NOMO-1 treated with dmso at 0.1 percent for 144 hours (cell line): ENCODE data around the gene LDB2.

Experiments
- DNase-seq: peaks from one replicate; lab custom pipeline; 2025; ENCODE audit not compliant: unreplicated experiment; lab: John Stamatoyannopoulos, UW

The LDB2 gene

DNA sequence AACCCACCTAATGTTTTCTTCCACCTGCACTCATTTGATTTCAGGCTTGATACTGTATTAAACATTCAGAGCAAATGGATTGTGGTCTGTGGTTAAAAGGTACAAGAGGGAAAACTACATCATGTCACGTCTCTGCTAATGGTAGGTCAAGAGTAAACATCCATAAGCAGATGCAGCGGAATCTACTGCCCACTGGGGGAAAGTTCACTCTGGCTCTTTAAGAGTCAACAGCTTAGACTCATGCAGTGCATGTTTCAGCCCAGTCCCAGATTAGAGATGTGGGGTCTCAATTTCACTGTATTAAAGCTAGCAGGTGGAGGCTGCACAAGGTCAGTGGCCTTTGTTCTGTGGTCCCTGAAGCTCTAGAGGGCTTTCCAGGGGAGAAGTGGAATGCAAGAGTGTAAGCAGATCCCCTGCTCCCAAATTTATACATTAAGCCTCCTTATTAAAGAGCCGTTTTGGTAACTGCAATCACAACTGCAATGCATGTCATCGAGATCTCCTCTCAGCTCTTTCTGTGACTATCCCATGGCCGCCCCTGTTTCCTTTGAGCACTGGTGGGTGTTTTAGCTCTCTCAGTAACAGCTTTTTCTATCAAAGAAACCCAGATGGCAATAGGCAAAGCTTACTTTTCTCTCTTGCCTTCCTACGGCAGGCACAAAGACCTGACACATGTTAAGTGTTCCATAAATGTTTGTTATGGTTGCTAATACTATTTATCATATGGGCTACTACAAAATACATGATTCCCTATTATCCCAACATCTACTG lies 53.4 kb downstream of the LDB2 start:
- no peak for DNase-seq

DNA sequence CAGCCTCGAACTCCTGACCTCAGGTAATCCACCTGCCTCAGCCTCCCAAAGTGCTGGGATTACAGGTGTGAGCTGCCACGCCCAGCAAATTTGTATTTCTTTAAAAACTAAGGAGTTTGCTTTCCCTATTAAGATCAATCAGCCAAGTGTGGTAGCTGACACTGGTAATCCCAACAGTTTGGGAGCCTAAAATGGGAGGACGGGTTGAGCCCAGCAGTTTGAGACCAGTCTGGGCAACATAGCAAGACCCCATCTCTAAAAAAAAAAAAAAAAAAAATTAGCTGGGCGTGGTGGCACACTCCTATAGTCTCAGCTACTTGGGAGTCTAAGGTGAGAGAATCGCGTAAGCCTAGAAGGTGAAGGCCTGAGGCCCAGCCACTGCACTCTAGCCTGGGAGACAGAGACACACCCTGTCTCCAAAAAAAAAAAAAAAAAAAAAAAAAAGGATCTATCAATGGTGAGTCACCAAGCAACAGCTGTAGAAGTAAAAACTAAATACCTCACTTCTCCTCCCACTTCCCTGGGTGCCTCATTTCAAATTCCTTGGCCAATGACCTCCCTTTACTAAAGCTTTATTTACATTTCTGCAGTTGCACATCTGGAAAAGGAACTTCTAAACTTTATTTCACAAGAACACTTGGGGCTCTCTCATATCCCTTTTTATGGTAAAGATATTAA lies 54.5 kb downstream of the LDB2 start:
- peak; percentile 26 for DNase-seq

DNA sequence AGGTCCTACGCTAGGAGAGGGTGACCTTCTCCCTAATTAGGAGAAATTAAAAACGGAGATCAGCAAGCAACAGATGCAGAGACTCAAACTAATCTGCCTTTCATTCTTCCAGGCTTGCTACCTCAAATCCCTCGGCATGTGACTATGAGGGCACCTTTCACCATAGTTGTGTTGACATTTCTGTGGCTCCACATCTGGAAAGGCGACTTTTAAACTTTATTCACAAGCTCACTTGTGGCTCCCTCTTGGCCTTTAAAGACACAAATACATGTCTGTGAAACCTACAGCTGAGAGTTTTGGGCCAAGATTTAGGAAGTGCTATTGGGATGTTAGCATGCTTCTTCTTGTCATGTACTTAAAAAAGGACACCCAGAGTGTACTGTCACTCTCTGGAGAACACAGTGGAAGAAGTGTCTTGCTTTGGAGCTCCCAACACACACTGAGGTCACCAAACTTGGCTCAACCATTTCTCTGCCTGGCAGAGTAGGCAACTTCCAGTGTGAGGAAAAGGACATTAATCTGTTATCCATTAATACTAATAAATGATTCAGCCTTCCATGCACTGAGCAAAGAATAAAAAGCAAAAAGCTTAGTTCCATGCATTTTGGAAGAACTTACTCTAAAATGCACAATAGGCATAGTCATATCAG lies 60.1 kb downstream of the LDB2 start:
- no peak for DNase-seq

DNA sequence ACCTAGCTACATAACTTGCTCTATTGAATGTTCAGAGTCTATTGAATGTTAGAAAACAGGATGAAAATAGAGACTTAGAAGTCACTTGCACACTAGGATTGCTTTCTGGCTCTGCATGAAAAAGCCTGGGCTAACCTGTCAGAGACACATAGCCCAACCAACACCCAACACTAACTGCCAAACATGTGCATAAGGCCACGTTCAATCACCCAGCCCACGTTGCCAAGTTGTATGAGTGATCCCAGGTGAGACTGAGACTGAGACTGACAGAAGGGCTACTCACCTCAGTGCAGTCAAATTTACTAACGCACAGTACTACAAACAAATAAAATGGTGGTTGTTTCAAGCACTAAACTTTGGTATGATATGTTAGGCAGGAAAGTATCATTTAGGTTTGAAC lies 61.0 kb downstream of the LDB2 start:
- no peak for DNase-seq

DNA sequence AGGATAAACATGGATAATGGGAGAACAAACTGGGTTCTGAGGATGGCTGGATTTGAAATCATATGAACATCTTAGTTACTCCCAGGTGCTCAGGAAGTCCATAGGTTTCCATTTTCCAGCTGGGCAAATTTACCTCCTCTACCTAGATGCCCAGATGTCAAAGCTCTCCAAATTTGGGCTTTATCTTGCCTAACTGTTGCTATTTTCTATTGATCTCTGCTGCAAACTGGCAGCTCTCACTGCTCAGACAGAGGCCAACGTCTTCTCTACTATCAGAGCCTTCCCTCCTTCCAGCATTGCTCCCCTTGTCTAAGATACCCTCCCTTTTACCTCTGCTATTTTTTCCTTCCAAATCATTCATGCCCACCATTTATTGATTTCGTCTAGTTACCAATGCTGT lies 62.1 kb downstream of the LDB2 start:
- no peak for DNase-seq

DNA sequence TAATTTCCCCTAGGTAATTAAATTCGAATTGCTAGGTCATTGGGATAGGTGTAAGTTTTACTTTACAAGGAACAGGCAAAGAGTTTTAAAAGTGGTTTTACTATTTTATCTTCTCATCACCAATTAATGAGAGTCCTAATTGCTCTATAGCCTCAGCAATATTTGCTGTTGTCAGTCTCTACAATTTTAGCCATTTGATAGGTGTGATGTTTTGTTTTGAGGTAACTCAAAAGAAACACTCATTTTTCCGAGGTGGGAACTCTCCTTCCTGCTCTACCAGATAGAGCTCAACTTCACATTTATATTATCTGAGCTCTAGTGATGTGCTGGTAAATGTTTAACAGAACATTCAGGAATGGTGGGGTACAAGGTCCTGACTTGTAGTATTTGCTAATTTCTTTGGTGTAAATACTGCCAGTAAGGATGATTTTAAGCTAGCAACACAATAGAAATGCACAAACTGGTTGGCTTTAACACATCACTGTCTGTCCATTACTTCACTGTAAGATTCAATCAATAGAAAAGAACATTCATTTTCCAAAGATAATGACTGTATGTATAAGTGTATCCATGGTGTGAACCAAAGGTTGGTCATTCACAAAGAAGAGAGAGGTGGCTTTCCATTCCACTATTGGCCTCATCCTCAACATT lies 62.7 kb downstream of the LDB2 start:
- DNase-seq = no peak

DNA sequence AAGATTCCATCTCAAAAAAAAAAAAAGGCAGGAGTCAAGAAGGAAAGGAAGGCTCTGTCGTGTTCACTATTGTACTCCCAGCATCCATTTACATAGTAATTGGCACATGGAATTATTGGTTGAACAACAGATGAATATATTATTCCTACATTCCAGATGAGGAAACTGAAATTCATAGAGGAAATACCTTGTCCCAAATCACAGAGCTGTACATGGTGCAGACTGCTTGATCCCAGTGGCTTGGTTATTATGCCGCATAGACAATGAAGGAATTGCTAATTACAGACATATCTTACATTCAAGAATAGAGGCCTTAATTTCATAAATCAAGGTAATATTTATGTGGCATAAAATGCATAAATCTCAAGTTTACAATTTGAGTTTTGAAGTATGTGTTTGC lies 63.6 kb downstream of the LDB2 start:
- DNase-seq = no peak

DNA sequence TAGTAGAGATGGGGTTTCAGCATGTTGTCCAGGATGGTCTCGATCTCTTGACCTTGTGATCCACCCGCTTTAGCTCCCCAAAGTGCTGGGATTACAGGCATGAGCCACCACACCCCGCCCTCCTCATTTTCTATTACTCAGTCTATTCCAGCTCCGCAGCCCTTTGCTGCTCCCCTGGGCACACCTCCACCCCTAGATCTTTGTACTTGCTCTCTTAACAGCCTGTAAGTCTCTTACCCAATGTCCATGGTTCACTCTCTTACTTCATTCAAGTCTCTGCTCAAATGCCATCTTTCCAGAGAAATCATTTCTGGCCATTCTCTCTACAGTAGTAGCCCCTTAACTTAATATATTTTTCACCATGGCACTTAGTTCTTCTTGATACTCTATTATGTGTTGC lies 64.7 kb downstream of the LDB2 start:
- DNase-seq = no peak

DNA sequence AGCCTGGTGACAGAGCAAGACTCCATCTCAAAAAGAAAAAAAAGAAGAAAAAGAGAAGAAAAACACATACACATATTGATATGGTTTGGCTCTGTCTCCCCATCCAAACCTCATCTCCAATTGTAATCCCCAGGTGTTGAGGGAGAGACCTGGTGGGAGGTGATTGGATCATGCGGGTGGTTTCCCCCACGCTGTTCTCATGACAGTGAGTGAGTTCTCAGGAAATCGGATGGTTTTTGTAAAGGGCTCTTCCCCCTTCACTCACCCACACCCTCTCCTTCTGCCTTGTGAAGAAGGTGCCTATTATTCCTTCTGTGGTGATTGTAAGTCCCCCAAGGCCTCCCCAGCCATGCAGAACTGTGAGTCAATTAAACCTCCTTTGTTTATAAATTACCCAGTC lies 68.4 kb downstream of the LDB2 start:
- no peak for DNase-seq

DNA sequence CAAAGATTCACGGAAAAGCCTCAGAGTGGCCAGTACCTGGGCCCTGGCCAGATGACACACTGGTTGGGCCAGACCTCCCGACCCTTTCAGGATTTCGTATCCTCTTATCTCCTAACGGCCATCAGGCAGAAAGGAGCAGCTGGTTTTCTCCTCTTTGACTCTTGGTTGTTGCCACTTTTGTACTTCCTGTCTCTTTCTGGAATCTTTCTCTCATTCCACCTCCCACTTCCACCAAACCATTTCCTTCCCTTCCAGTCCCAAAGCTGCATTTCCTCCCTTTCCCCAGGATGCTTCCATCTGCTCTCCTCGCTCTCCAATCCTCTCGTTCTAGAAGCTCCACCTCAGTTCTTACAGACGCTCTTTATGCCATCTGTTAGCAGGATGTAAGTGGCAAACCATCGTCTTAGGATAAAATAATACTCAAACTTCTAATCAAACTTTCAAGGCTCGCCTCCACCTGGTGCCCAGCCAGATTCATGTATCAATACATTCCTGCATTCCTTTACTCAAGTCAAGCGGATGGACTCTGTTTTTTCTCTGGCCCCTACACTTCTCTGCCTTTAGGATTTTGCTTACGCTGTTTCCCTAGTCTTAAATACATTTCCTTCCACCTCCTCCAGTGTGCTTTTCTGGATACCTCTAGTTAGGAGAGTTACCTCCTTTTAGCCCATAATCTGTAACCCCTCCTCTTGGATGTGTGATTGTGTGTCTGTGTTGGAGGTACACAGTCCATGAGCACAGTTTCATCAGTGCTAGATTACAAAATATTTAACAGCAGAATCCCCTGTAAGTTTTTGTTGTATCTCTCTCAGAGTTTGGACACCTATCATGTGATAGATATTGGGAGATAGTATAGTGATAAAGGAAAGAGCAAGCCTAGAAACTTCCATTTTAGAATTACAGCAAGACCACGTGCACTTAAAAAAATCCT lies 70.4 kb downstream of the LDB2 start:
- no peak for DNase-seq

DNA sequence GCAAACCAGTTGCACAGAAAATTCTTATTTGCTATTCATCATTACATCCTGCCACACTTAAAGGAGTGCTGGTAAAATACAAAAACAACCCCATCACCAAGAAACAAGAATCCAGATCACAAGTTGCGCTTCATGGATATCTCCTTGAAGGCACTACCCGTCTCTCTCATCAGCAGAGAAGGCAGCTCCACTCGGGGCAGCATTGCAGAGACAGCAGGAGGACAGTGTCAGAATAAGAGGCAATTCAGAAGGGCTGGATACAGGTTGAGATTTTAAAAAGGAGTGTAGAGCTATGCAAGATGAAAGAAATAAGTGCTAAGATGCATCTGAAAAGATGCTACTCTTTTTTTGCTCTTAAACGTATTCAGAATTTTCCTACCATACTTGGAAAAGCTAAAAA lies 71.4 kb downstream of the LDB2 start:
- DNase-seq = no peak

DNA sequence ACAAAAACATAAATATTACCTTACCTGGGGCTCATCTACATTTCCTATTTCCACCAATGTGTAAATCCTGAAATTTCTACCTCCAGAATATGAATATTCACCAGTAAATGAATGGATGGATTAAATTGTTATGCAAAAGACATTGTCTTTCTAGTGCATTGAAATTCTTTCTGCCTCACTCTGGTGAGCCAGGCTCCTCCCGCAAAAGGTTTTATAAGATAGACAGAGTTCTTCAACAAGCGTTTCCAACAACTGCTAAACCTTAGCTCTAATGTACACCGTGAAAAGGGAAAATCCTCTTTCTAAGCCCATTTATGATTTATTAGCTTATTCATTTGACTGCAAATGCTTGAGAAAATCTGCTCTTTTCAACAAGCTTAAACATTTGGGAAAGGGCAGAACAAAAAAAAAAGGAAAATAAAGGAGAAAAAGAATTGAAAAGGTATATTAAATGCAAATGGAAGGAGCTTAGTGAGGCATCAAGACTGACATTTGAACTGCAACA lies 72.0 kb downstream of the LDB2 start:
- DNase-seq = no peak

DNA sequence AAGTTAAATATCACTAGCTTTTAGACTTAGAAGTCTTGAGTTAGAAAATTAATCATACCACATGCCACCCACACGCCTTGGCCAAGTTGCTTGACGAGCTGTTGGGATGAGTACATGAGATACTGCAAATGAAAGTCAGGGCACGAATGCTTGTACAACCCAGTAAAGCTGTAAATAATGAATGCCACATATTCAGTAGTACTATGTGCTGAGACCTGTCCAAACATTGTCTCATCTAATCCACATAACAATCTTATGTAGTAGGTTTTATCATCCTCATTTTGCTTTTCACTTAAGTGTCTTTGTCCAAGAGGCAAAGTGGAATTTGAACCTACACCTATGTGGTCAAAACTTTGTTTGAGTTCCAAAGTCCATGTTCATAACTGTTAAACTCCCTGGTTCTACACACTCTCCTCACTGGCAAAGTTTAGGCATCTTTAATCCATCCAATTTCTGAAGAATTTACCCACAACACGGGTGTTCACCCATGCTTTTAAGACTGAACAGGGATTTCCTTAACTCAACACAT lies 74.1 kb downstream of the LDB2 start:
- DNase-seq = no peak

DNA sequence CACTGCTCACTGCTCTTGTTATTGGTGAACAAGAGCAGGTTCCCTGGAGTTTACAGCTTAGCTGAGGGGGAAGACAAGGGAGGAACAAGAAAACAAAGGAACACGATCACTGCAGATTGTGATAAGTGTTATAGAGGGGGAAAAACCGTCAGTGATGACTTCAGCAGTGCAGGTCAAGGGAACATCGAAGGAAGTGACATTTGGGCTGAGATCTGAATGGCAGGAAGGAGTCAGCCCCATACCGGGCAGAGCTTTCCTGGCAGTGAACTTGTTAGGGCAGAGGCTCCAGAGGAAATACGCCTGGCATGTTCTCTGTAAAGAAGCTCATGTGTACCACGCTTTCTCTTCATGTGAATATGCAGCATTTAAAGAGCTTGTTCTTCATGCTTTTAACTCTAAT lies 78.1 kb downstream of the LDB2 start:
- no peak for DNase-seq

DNA sequence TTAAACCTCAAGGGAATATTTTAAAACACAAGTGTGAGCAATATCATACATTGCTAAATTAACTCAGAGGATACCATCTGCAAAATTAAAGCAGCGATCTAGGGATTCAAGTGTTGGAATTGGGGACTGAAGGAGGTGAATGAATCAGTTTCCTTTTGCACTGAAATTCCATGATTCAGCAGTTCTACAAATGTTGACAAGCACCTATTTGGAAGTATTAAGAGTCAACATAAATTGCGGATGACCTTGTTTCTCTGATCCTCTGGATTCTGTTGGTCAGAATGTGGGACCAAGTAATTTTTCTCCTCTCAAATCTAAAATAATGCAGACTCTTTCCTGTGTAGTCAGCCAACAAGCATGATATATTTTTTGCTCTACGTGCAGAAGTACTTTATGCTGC lies 78.8 kb downstream of the LDB2 start:
- DNase-seq = no peak

DNA sequence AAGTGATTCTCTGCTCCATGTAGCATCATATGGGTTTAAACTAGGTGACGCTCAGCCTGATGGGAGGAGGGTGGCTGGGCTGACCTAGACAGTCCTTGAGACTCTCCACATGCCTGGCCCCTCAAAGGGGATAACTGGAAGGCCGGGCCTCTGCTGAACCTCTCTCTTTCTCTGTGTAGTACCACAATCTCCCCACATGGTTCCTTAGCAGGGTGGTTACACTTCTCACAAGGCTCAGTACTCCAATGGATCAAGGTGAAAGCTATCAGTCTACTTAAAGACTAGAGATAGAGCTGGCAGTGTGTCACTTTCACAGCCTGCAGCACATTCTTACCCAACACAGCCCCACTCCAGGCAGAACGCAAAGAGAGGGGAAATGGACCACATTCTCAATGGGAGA lies 80.4 kb downstream of the LDB2 start:
- no peak for DNase-seq

DNA sequence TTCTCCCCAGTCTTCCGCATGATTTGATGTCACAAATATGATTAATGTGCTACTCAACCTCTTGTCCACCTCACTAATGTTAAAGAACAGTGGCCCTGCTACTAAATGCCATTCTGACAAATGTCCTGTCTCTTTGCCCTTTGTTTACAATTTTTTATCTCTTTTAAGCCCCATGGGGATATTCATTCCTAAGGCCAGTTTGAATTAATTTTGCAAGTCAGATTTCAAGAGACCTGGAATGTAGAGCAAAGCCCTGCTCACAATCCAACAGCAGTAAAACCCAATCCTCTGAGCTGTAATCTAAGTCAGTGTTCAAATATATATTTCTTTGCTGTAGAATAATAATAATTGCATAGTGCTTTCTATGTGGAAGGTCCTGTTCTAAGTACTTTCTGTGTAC lies 81.2 kb downstream of the LDB2 start:
- DNase-seq = no peak

DNA sequence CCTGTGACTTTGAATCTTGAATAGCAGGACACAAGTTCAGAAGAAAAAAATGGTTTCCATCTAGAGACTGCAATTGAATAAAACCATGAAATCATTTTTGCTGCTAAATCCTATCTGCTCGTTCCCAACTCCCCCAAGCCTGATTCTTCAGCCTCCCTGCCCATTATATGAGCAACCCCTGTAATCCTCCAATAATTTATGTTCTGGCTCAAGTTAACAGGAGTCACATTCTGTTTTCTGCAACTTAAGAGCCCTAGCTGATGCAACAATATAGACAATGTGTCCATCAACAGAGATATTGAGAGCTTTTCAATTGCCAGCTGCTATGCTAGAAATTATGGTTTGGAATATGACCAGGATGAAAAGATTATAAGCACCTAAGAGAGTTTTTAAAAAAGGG lies 84.1 kb downstream of the LDB2 start:
- DNase-seq = no peak

DNA sequence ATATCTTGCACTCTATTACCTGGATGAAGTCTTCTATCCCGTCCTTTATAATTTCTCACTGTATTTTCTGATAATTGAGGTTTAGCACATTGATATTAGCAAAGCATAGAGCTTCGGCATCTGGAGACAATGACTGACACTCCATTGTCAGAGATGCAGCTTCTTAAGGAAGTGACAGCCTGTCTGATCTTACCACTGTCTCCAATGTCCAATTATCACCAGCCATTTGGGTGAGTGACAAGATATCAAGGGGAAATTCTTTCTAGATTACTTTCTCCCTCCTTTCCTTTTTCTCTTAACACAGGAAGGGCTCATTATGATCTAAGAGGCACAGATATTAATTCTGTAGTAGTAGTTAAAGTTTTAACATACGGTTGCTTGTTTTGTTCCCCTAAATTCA lies 86.4 kb downstream of the LDB2 start:
- no peak for DNase-seq

DNA sequence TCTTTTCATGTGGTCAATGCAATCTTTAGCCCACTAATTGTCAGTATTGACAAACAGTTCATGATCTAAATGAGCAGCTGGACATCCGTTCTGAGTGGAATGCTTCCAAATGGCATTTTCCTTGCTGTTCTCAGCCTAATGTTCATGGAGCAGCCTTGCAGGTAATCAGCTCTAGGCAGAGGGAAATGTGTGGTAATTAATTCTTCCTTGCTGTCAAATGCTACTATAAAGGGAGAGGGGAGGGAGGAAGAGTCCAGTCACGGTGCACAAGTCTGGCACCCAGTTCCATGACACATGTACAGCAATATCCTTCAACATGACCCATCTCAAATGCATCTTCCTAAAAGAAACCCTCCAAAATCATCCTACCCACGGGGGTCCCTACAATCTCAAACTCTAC lies 88.5 kb downstream of the LDB2 start:
- DNase-seq = no peak
